Measurements from ENCODE around the gene NXPH1.

The NXPH1 gene

DNA sequence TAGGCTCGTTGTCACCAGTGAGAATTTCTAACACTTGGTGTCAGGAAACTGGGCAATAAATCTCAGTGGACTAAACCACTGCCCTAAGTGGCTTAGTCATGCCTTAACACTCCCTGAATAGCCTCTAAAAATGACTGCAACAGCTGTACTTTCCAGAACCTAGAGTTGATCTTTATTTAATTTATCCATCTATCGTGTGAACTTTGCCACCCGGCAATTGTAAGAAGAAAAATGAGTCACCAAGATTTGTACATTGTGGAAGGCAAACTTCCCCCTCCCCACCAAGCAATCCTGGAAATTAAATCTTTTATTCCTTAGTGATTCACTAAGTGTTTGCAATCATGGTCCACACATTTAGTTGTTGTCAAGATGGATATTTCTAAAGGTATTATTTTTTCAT, 47.1 kb downstream of the NXPH1 start:
- no peak overlapping the region for H2BK120ac ChIP-seq (ENCODE audit: insufficient read depth, low read length, poor library complexity)
- no peaks in the 10 kb centered on the region for H3K36me3 ChIP-seq (ENCODE audit: control insufficient read depth in 1 of 2, insufficient read depth in 2 of 2, low read length in 2 of 2)
- H2AK5ac ChIP-seq (ENCODE audit: low read length) = no peak overlapping the region
- H3K23ac ChIP-seq (ENCODE audit: low read length) = no peak overlapping the region
- H3K14ac ChIP-seq (ENCODE audit: low read length) = no peak overlapping the region
- H3K79me1 ChIP-seq (ENCODE audit: low read length) = no peaks in the 10 kb centered on the region
- H3K4me2 ChIP-seq (ENCODE audit: low read length) = no peak overlapping the region
- H4K12ac ChIP-seq (ENCODE audit: low read depth, low read length) = no peak overlapping the region
- H3K27ac ChIP-seq (ENCODE audit: low read depth, low read length) = no peak overlapping the region
- WGBS (ENCODE audit: extremely low coverage, insufficient coverage, insufficient read length) = no CpG with 5 or more reads among the region's 3 CpGs
- no peak overlapping the region for H2BK12ac ChIP-seq (ENCODE audit: low read length)
- H3K79me2 ChIP-seq (ENCODE audit: control insufficient read depth, insufficient read depth, low read length, poor library complexity) = no peaks in the 10 kb centered on the region
- H4K91ac ChIP-seq (ENCODE audit: low read depth, low read length) = no peak overlapping the region
- no peak overlapping the region for H2AFZ ChIP-seq (ENCODE audit: insufficient read depth, low read length, poor library complexity)
- no peak overlapping the region for H4K8ac ChIP-seq (ENCODE audit: low read depth, low read length)
- DNase-seq = peak in 1 of 2 donors; percentile 0
- no peak overlapping the region for H3K18ac ChIP-seq (ENCODE audit: low read length)
- H3K9ac ChIP-seq (ENCODE audit: low read length) = no peak overlapping the region
- no peak overlapping the region for H2BK5ac ChIP-seq (ENCODE audit: low read depth, low read length, poor library complexity)
- no peak overlapping the region for H3K4me3 ChIP-seq (ENCODE audit: low read depth, low read length)
- H3K4ac ChIP-seq (ENCODE audit: low read depth, low read length) = no peak overlapping the region
- H3K27me3 ChIP-seq (ENCODE audit: insufficient read depth, low read length) = no peaks in the 10 kb centered on the region
- H3K9me3 ChIP-seq (ENCODE audit: insufficient read depth, low read depth, low read length) = no peaks in the 10 kb centered on the region
- H3K4me1 ChIP-seq (ENCODE audit: control insufficient read depth in 1 of 2, insufficient read depth in 2 of 2, low read length in 2 of 2) = no peaks in the 10 kb centered on the region

- Histone ChIP-seq H4K8ac (ENCODE audit: low read depth, low read length) (no peak overlapping the region), H2AFZ (ENCODE audit: insufficient read depth, low read length, poor library complexity) (no peak overlapping the region)
- WGBS (ENCODE audit: extremely low coverage, insufficient coverage, insufficient read length) = no CpG with 5 or more reads among the region's 2 CpGs
Measured at GRCh38 chr7:8481096-8481495, 47.7 kb downstream of the NXPH1 start.

DNA sequence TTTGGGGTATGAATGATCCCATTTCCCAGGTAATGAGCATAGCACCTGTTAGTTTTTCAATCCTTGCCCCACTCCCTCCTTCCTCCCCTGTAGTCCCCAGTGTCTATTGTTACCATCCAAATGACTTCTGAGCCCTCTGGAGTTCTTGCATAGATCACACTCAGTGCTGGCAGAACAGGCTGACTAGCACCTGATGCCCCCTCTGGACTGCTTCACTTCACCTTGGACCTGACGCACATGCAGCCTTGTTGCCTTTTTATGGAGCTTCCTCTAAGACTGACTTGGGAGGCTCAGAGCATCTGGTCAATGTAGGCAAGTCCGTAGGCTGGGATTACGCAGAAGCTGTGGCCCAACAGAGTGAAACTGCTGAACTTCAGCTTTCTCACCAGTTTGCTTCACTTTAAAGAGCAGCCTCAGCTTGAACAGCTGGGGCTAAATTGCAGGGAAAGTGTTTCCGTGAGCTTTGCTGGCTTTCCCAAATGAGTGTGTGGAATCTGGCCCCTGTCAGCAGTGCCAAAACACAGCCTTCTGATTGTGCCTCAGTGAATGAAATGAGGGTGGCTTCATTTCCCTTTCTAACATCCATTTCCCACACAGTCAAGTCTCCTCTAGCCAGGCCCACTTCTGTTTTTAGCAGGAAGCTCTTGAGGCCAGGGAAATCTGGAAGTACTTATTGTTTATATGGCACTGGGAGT, 48.5 kb downstream of the NXPH1 start:
- Histone ChIP-seq H3K4ac (ENCODE audit: low read depth, low read length) (no peak overlapping the region), H3K36me3 (ENCODE audit: control insufficient read depth in 1 of 2, insufficient read depth in 2 of 2, low read length in 2 of 2) (no peaks in the 10 kb centered on the region), H3K18ac (ENCODE audit: low read length) (no peak overlapping the region), H3K9me3 (ENCODE audit: insufficient read depth, low read depth, low read length) (no peaks in the 10 kb centered on the region), H4K91ac (ENCODE audit: low read depth, low read length) (no peak overlapping the region), H4K12ac (ENCODE audit: low read depth, low read length) (no peak overlapping the region), H3K4me2 (ENCODE audit: low read length) (no peak overlapping the region), H3K27ac (ENCODE audit: low read depth, low read length) (no peak overlapping the region), H2AK5ac (ENCODE audit: low read length) (no peak overlapping the region), H3K79me1 (ENCODE audit: low read length) (no peaks in the 10 kb centered on the region), H4K8ac (ENCODE audit: low read depth, low read length) (no peak overlapping the region), H2BK12ac (ENCODE audit: low read length) (no peak overlapping the region), H2AFZ (ENCODE audit: insufficient read depth, low read length, poor library complexity) (no peak overlapping the region), H3K27me3 (ENCODE audit: insufficient read depth, low read length) (no peaks in the 10 kb centered on the region), H3K79me2 (ENCODE audit: control insufficient read depth, insufficient read depth, low read length, poor library complexity) (no peaks in the 10 kb centered on the region), H3K14ac (ENCODE audit: low read length) (no peak overlapping the region), H3K4me1 (ENCODE audit: control insufficient read depth in 1 of 2, insufficient read depth in 2 of 2, low read length in 2 of 2) (no peaks in the 10 kb centered on the region), H2BK5ac (ENCODE audit: low read depth, low read length, poor library complexity) (no peak overlapping the region), H3K9ac (ENCODE audit: low read length) (peak overlapping the region; percentile 53), H3K4me3 (ENCODE audit: low read depth, low read length) (no peak overlapping the region), H2BK120ac (ENCODE audit: insufficient read depth, low read length, poor library complexity) (no peak overlapping the region), H3K23ac (ENCODE audit: low read length) (no peak overlapping the region)
- WGBS (ENCODE audit: extremely low coverage, insufficient coverage, insufficient read length) = no CpG with 5 or more reads among the region's 4 CpGs
- DNase-seq = peak in 1 of 2 donors; percentile 2

More at GRCh38 chr7:8481096-8481495, 47.7 kb downstream of the NXPH1 start:
- no peak overlapping the region for H3K23ac ChIP-seq (ENCODE audit: low read length)
- H2BK12ac ChIP-seq (ENCODE audit: low read length) = no peak overlapping the region
- H3K14ac ChIP-seq (ENCODE audit: low read length) = no peak overlapping the region
- no peaks in the 10 kb centered on the region for H3K36me3 ChIP-seq (ENCODE audit: control insufficient read depth in 1 of 2, insufficient read depth in 2 of 2, low read length in 2 of 2)
- H4K91ac ChIP-seq (ENCODE audit: low read depth, low read length) = no peak overlapping the region
- no peaks in the 10 kb centered on the region for H3K79me1 ChIP-seq (ENCODE audit: low read length)
- no peak overlapping the region for H3K4me3 ChIP-seq (ENCODE audit: low read depth, low read length)
- no peak overlapping the region for H4K12ac ChIP-seq (ENCODE audit: low read depth, low read length)
- H3K9ac ChIP-seq (ENCODE audit: low read length) = no peak overlapping the region
- H3K18ac ChIP-seq (ENCODE audit: low read length) = no peak overlapping the region
- H3K9me3 ChIP-seq (ENCODE audit: insufficient read depth, low read depth, low read length) = no peaks in the 10 kb centered on the region
- no peak overlapping the region for H3K4ac ChIP-seq (ENCODE audit: low read depth, low read length)
- no peaks in the 10 kb centered on the region for H3K4me1 ChIP-seq (ENCODE audit: control insufficient read depth in 1 of 2, insufficient read depth in 2 of 2, low read length in 2 of 2)
- no peaks in the 10 kb centered on the region for H3K79me2 ChIP-seq (ENCODE audit: control insufficient read depth, insufficient read depth, low read length, poor library complexity)
- no peak overlapping the region for H3K4me2 ChIP-seq (ENCODE audit: low read length)
- H2BK120ac ChIP-seq (ENCODE audit: insufficient read depth, low read length, poor library complexity) = no peak overlapping the region
- H2BK5ac ChIP-seq (ENCODE audit: low read depth, low read length, poor library complexity) = no peak overlapping the region
- H3K27ac ChIP-seq (ENCODE audit: low read depth, low read length) = no peak overlapping the region
- no peak overlapping the region for H2AK5ac ChIP-seq (ENCODE audit: low read length)
- no peak for DNase-seq
- no peaks in the 10 kb centered on the region for H3K27me3 ChIP-seq (ENCODE audit: insufficient read depth, low read length)

DNA sequence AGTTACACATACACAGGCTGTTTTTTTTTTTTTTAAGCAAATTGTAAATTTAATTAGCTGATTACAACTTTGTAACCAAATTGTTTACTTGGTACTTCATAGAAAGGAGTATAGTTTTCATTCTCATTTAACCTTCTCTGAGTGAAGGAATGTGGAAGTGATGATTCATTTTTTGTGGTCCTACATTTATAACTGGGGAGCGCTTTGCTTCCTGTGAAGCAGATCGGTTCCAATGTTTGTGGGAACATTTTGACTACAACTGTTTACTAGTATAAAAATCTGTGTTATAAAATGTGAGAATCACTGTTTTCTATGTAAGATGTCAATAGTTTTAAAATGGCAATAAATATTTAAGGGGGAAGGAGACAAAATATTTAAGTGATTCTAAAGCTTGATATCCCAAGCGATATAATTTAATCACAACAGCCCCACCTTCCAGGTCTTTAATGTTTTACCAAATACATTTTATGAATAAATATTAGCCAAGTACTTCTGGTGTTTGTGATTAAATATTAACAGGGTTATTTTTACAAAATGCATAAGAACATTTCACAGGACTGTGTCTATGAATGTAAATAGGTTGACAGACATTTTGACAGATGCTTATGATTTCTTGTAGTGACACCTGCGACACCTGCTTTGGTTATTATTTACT, 57.1 kb downstream of the NXPH1 start:
- Histone ChIP-seq H4K12ac (ENCODE audit: low read depth, low read length) (no peak overlapping the region), H3K4ac (ENCODE audit: low read depth, low read length) (no peak overlapping the region), H3K79me1 (ENCODE audit: low read length) (no peaks in the 10 kb centered on the region), H3K9me3 (ENCODE audit: insufficient read depth, low read depth, low read length) (no peaks in the 10 kb centered on the region), H2BK12ac (ENCODE audit: low read length) (no peak overlapping the region), H2AK5ac (ENCODE audit: low read length) (no peak overlapping the region), H2BK120ac (ENCODE audit: insufficient read depth, low read length, poor library complexity) (no peak overlapping the region), H3K18ac (ENCODE audit: low read length) (no peak overlapping the region), H2AFZ (ENCODE audit: insufficient read depth, low read length, poor library complexity) (no peak overlapping the region), H3K4me1 (ENCODE audit: control insufficient read depth in 1 of 2, insufficient read depth in 2 of 2, low read length in 2 of 2) (no peaks in the 10 kb centered on the region), H2BK5ac (ENCODE audit: low read depth, low read length, poor library complexity) (no peak overlapping the region), H3K27ac (ENCODE audit: low read depth, low read length) (no peak overlapping the region), H3K4me2 (ENCODE audit: low read length) (no peak overlapping the region), H3K23ac (ENCODE audit: low read length) (no peak overlapping the region), H3K79me2 (ENCODE audit: control insufficient read depth, insufficient read depth, low read length, poor library complexity) (no peaks in the 10 kb centered on the region), H3K4me3 (ENCODE audit: low read depth, low read length) (no peak overlapping the region), H3K27me3 (ENCODE audit: insufficient read depth, low read length) (no peaks in the 10 kb centered on the region), H4K91ac (ENCODE audit: low read depth, low read length) (no peak overlapping the region), H4K8ac (ENCODE audit: low read depth, low read length) (no peak overlapping the region), H3K14ac (ENCODE audit: low read length) (no peak overlapping the region), H3K36me3 (ENCODE audit: control insufficient read depth in 1 of 2, insufficient read depth in 2 of 2, low read length in 2 of 2) (no peaks in the 10 kb centered on the region), H3K9ac (ENCODE audit: low read length) (no peak overlapping the region)
- DNase-seq = no peak
- WGBS (ENCODE audit: extremely low coverage, insufficient coverage, insufficient read length) = no CpG with 5 or more reads among the region's 4 CpGs
